Lower lobe of right lung (tissue), 2 donors: ENCODE data around the gene GPR107. TPM values are rescaled to one million over a fixed set of nuclear protein-coding genes. Genes with fewer than 3 reads are reported as not detected.

Experiments
- ATAC-seq, 2 donors: fragments of 200-7000 bp; cut with Tn5 transposase; one replicate each; pipeline ENCODE4 v1.9.1; 2020 to 2022; ENCODE audit warnings: mild to moderate bottlenecking in 2 of 2, moderate library complexity in 2 of 2
- DNase-seq: peaks from one replicate; pipeline ENCODE4 v3.0.0-alpha.2; 2020
- H3K27ac ChIP-seq: fragments of 200-600 bp; one replicate; pipeline ENCODE4 v1.8.0; 2022
- H3K27me3 ChIP-seq: fragments of 200-600 bp; one replicate; pipeline ENCODE4 v1.8.0; 2022; ENCODE audit warnings: low read depth
- H3K36me3 ChIP-seq: fragments of 200-600 bp; one replicate; pipeline ENCODE4 v1.8.0; 2022; ENCODE audit warnings: mild to moderate bottlenecking
- H3K4me1 ChIP-seq: fragments of 200-600 bp; one replicate; pipeline ENCODE4 v1.8.0; 2022
- H3K4me3 ChIP-seq: fragments of 200-600 bp; one replicate; pipeline ENCODE4 v1.8.0; 2022; ENCODE audit warnings: mild to moderate bottlenecking
- H3K9me3 ChIP-seq: fragments of 200-600 bp; one replicate; pipeline ENCODE4 v1.8.0; 2022
- intact Hi-C: fragments of 100-400 bp; cut with DNase I; formaldehyde crosslinking; loops from one replicate; pipeline ENCODE4 v1.11.0; 2022
- total RNA-seq: library from RNA; stranded (reverse); fragmentation: NEBNext Ultra II Directional; extraction: Animal tissue kit (Norgen Biotek cat#: 25700); gene quantifications from one replicate; pipeline ENCODE4 v1.2.1, GENCODE V29; 2021
- TF ChIP-seq, protein P1 (sequence below): fragments of 200-600 bp; IDR thresholded peaks from one replicate; pipeline ENCODE4 v1.8.0; 2022; ENCODE audit warnings: antibody characterized with exemption, mild to moderate bottlenecking
- donor health status: DM: no; HTN: yes; CAD: no; lungs with severe emphysema.

GPR107 gene
- total RNA-seq, 1 donor from 2014 or later, result 43.0 TPM

DNA sequence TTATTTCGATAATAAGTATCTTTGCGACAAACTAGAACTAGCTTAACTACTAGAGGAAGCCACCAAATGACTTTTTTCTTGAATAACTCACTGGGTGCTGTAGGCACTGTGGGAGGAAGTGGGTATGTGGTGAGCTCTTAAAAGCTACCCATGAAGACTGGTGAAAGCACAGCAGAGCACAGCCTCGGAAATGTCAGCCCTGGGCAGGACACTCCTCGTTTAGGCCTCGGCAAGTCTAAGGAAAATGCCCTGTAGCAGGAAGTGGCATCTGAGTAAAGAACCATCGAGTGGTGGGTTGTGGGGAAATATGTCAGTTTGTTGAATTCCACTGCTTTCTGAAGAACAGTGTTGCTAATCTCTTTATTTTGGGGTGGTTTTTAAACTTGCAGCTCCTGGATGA is 74.5 kb downstream of the GPR107 start:
- peak; percentile 78 to 85 for ATAC-seq
- peaks cover 73% of the 10 kb centered on the region for H3K36me3 ChIP-seq
- intact Hi-C loops, result no loop called here

DNA sequence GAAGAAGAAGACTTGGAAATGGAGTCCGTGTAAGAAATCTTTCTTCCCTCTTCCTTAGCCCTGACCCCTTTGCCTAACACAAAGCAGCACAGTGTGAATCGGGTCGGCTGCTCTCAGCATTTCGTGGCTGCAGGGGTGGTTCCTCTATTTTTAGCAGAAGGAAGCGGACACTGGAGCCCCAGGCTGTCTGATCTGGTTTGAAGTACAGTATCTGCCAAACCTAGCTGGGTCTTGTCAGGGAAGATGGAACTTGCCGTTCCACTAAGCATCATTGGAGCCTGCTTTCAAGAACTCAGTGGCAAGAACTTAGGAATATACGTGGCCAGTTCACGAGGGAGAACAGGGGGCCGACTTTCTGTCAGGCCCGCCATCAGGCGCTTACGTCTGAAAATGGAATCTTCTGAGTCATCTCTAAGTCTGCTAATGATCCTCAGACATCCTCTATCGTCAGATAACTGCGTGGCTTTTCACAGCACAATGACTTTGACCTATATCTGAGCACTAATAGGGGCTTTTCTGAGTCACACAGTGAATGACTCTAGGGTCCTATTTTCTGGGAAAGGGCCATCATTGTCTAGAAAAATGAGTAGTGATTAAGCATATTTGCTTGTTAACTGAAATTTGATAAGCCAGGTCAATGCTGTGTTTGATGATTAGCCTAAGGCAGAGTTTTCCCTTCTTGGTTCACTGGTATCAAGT is 75.2 kb downstream of the GPR107 start:
- H3K36me3 ChIP-seq, result peaks cover 73% of the 10 kb centered on the region
- ATAC-seq, result peak; percentile 74 to 85

More for the DNA sequence above, 74.5 kb downstream of the GPR107 start:
- no peak overlapping the region for H3K4me3 ChIP-seq
- H3K27me3 ChIP-seq, result no peaks in the 10 kb centered on the region
- peak; percentile 43 for DNase-seq
- no peaks in the 10 kb centered on the region for H3K9me3 ChIP-seq
- H3K27ac ChIP-seq, result peak overlapping the region; percentile 74
- peaks cover 25% of the 10 kb centered on the region for H3K4me1 ChIP-seq
- TF ChIP-seq, protein P1, sequence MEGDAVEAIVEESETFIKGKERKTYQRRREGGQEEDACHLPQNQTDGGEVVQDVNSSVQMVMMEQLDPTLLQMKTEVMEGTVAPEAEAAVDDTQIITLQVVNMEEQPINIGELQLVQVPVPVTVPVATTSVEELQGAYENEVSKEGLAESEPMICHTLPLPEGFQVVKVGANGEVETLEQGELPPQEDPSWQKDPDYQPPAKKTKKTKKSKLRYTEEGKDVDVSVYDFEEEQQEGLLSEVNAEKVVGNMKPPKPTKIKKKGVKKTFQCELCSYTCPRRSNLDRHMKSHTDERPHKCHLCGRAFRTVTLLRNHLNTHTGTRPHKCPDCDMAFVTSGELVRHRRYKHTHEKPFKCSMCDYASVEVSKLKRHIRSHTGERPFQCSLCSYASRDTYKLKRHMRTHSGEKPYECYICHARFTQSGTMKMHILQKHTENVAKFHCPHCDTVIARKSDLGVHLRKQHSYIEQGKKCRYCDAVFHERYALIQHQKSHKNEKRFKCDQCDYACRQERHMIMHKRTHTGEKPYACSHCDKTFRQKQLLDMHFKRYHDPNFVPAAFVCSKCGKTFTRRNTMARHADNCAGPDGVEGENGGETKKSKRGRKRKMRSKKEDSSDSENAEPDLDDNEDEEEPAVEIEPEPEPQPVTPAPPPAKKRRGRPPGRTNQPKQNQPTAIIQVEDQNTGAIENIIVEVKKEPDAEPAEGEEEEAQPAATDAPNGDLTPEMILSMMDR, result no peak

DNA sequence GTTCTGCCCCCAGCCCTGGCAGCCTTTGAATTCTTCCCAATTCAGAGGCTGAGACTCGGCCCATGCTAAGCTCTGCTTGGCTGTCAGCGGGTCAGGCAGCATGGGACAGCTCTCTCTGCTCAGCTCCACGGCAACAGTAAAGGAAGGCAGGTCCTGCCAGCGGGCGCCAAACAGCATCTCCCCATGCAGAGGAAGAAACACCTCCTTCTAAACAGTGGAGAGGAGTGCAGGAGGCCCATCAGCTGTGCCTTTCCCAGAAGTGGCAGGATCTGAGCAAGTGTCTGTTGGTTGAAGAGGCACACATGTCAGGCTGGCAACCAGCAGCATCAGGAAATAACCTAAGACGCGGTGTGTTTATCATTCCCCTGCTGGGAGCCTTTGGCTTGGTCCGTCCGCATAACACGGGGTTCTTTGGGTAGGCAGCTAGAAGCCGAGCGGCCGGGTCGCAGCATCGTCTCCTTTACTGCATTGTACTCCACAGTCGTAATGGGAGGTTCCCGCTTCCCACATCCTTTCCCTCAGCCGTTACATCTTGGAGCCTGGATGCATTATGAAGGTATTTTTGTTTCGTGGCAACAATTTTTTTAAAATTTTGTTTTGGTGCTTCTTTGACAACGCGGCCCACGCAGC is 75.8 kb downstream of the GPR107 start:
- no peaks in the 10 kb centered on the region for H3K27me3 ChIP-seq
- intact Hi-C loops, result no loop called here
- peak; percentile 6 to 19 for ATAC-seq
- H3K4me3 ChIP-seq, result no peak overlapping the region
- H3K36me3 ChIP-seq, result peaks cover 72% of the 10 kb centered on the region
- peak overlapping the region; percentile 74 for H3K27ac ChIP-seq
- TF ChIP-seq, protein P1, result no peak
- H3K9me3 ChIP-seq, result no peaks in the 10 kb centered on the region
- H3K4me1 ChIP-seq, result peaks cover 25% of the 10 kb centered on the region
- peak; percentile 33 for DNase-seq

More for the DNA sequence above, 75.2 kb downstream of the GPR107 start:
- Histone ChIP-seq H3K27me3 (no peaks in the 10 kb centered on the region), H3K27ac (peak overlapping the region; percentile 74), H3K4me1 (peaks cover 25% of the 10 kb centered on the region), H3K9me3 (no peaks in the 10 kb centered on the region), H3K4me3 (no peak overlapping the region)
- TF ChIP-seq, protein P1, result no peak
- peak; percentile 75 for DNase-seq
- intact Hi-C loops, result no loop called here

DNA sequence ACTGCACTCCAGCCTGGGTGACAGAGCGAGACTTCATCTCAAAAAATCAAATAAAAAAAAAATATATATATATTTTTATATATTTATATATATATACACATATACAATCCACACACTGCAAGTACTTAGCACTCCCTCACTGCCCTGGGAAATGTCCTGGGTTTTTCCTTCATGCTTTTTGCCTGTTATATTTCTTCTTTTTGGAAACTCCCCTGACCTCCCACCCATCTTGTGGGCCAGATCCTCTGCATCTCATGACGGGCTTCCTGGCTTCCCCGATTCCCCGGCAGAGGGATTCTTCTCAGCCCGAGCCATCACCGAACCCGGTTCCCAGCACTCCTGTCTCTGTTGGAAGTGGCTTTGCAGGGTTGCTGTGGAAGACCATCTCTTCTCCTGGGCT is 79.0 kb downstream of the GPR107 start:
- Histone ChIP-seq H3K9me3 (no peaks in the 10 kb centered on the region), H3K4me3 (no peak overlapping the region), H3K27me3 (no peaks in the 10 kb centered on the region), H3K36me3 (peaks cover 62% of the 10 kb centered on the region), H3K27ac (no peak overlapping the region), H3K4me1 (peaks cover 17% of the 10 kb centered on the region)
- ATAC-seq (no peak), DNase-seq (peak; percentile 12)
- intact Hi-C loops, result no loop called here
- TF ChIP-seq, protein P1, result no peak

DNA sequence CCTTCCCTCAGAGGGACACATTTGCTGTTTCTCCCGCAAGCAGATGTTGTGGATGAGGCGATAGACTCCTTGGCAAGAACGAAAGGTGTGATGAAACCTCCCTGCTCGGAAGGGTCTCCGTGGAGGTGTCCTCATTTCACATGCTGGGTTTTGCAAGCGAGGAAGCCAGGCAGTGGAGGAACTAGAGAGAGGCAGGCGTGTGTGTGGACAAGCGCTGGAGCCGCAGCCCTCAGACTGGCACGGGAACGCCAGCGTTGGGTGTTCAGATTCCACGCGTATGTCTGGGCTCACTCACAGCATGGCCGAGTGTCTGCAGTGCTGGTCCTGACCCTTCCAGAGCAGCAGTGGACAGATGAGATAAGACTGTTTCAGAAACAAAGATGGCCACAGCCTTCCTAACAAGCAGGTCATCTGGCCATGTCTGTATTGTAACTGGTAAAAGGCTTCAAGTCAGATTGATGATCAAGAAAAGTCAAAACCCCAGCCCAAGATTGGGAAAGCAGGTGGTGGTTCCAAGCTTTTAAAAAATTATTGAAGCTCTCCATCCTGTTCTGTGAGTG is 83.5 kb downstream of the GPR107 start:
- no peak for ATAC-seq
- Histone ChIP-seq H3K36me3 (peaks cover 34% of the 10 kb centered on the region), H3K4me1 (peaks cover 17% of the 10 kb centered on the region), H3K9me3 (no peaks in the 10 kb centered on the region), H3K4me3 (no peak overlapping the region), H3K27me3 (no peaks in the 10 kb centered on the region), H3K27ac (no peak overlapping the region)
- intact Hi-C loops, result no loop called here
- TF ChIP-seq, protein P1, result no peak
- DNase-seq, result peak; percentile 41
